ENCODE measurements around the gene ARHGAP35.
"Not testable (repeated sequence)": the region's sequence is repeated elsewhere in the genome, so short reads cannot be mapped to it uniquely, and the experiment has no call there.

Gene ARHGAP35

DNA sequence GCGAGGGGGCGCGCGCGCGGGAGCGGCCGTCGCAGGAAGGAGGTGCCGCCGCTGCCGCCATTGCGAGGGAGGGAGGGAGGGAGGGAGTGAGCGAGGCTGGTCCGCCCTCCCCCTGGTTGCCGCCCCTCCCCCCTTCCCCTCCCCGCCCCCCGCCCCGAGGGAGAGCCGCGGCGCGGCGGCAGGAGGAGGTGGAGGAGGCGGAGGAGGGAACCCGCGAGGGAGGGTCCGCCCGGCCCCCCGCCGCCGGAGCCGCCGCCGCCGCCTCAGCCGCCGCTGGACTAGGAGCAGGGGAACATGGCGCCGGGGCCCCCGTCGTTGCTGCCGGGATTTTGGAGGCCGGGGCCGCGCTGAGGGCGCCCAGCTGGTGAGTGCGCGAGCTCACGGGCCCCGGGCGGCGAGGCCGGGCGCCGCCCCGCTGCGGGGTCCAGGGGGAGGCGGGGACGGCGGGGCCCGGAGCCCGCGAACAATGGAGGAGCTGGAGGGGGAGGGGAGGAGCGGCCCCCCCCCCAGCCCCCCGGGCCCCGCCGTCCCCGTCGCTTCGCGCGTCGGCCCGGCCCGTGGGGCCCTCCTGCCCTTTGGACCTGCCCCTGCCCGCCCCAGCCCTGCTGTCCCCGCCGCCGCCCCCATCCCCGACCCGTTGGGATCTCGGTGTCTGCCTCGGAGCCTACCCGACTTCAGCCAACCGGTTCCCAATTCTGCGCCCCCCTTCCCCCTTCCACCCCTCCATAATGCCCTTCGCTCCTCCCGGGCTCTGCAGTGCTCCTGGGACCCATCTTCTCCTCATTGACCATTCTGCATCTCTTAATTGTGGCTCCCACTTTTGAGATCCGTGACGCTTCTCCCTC, at the start of gene ARHGAP35:
Gene ARHGAP35, plus strand, starts transcription at position 152 of the 845 bp plus-strand sequence. CDS start 57,679 bp downstream, outside the sequence.
- peak; percentile 56 to 74 for DNase-seq
- TF ChIP-seq GATA1 (IDR thresholded peaks at IDR 0.05; ENCODE audit: low read depth, low read length) (no peak), POLR2A (IDR thresholded peaks at IDR 0.05; ENCODE audit: low read length) (no peak)

- TF ChIP-seq POLR2A (IDR thresholded peaks at IDR 0.05; ENCODE audit: low read length) = no peak
- no peak for DNase-seq
Measured at GRCh38 chr19:46812977-46813838, 47.6 kb upstream of the ARHGAP35 start.

- TF ChIP-seq POLR2A (IDR thresholded peaks at IDR 0.05; ENCODE audit: low read length) = no peak
- no peak for TF ChIP-seq GATA1 (IDR thresholded peaks at IDR 0.05; ENCODE audit: low read depth, low read length)
- no peak for DNase-seq
Measured at GRCh38 chr19:46813839-46814358, 46.9 kb upstream of the ARHGAP35 start.

DNA sequence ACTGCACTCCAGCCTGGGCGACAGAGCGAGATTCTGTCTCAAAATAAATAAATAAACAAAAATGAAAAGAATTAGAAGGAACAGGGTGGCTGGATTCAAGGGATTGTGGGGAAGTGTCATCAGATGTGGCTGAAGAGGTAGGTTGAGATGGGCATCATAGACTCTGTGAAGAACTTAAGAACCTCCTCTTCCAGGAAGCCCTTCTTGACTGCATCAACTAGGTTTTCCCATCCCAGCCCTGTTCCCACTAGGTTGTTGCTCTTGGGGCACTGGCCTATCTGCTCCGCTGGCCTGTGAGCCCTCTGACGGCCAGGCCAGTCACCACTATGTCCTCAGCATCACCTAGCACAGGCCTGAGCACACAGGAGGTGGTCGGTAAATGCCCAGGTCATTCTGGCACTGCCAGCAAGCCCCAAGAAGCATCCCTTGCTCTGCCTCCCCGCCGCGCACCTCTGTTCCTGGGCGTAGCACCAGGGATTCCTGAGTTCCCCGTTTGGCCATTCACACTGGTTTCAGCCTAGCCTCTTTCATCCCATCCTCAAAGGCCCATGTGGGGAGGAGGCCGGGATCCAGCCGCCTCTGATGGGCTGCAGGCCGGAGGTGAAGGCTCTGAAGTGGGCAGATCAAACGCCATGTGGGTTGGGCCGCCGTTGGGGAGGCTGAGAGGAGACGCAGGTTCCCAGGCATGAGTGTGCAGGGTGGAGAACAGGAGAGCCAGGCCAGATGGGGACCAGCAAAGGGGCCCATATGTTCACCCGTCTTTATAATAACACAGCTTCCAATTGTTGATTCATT, 44.8 kb upstream of the ARHGAP35 start:
- no peak for TF ChIP-seq GATA1 (IDR thresholded peaks at IDR 0.05; ENCODE audit: low read depth, low read length)
- TF ChIP-seq POLR2A (IDR thresholded peaks at IDR 0.05; ENCODE audit: low read length) = no peak
- DNase-seq = no peak

DNA sequence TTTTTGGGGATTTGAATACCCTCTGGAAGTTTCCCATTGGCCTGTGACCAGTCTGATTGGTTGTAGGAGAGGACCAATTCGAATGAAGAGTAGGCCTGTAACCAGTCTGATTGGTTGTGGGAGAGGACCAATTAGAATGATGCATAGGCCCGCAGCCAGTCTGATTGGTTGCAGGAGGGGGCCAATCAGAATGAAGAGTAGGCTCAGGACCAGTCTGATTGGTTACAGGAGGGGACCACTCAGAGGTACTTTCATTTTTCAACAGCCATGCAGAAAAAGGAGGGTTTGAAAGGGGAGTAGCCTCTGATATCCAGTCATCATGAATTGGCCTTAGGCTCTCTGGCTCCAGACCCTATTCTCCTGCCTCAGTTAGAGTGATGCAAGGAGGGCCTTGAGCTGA, 42.0 kb upstream of the ARHGAP35 start:
- TF ChIP-seq GATA1 (IDR thresholded peaks at IDR 0.05; ENCODE audit: low read depth, low read length) = no peak
- TF ChIP-seq POLR2A (IDR thresholded peaks at IDR 0.05; ENCODE audit: low read length) = no peak
- DNase-seq = peak; percentile 58 to 67

DNA sequence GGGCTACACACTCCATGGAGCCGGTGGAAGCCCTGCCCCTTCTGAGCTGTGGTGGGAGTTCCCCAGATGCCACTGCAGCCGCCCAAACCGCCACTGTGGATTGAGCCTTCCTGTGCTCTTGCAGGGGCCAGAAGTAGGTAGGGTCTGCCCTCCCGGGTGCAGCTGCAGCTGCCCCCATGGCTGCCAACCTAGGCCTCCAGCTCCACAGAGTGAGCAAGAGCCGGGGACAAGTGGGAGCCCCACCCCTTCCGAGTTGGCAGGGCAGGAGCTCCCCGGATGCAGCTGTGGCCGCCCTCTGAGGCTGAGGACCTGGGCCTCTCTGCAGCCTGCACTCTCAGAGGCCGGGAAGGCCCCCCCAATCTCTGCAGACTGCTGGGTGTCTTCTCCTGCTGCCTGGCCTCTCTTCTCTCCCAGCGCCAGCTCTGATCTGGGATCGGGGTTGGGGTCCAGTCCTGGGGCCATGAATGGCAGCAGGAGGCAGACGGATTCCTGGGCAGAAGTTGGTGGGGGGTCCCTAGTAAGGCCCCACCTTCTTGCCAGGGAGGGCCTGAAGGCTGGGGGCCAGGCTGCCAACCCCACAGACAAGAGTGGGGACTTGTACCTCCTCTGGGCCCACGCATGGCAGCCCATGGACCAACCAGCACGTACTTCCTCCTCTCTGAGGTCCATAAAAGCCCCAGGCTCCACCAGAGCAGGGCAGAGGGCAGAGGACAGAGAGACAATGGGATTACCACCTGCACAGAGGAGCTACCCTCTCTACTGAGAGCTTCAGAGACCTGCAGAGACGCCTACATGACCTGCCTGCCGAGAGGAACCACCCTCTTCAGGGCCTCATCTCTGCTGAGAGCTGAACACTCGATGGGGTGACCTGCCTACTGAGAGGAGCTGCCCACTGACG, 39.0 kb upstream of the ARHGAP35 start:
- DNase-seq = no peak
- no peak for TF ChIP-seq POLR2A (IDR thresholded peaks at IDR 0.05; ENCODE audit: low read length)
- TF ChIP-seq GATA1 (IDR thresholded peaks at IDR 0.05; ENCODE audit: low read depth, low read length) = no peak

- DNase-seq = not testable (repeated sequence)
Measured at GRCh38 chr19:46822410-46822787, 38.4 kb upstream of the ARHGAP35 start.

DNA sequence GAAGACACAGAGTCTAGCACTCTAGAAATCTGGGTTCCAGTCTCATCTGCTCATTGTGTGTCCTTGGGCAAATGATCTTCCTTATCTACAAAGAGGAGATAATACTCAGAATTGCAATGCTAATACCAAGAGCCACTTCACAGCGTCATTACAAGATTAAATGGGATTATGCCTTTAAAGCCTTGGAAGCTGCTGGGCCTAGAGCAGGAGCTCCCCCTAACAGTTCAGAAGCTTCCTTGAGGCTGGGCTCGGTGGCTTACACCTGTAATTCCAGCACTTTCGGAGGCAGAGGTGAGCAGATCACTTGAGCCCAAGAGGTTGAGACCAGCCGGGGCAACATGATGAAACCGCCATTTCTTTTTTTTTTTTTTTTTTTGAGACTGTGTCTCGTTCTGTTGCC, 37.7 kb upstream of the ARHGAP35 start:
- TF ChIP-seq POLR2A (IDR thresholded peaks at IDR 0.05; ENCODE audit: low read length) (no peak), GATA1 (IDR thresholded peaks at IDR 0.05; ENCODE audit: low read depth, low read length) (no peak)
- no peak for DNase-seq

- DNase-seq = no peak
- no peak for TF ChIP-seq POLR2A (IDR thresholded peaks at IDR 0.05; ENCODE audit: low read length)
- TF ChIP-seq GATA1 (IDR thresholded peaks at IDR 0.05; ENCODE audit: low read depth, low read length) = no peak
Measured at GRCh38 chr19:46824890-46825730, 35.7 kb upstream of the ARHGAP35 start.

GRCh38 chr19:46825731-46826055, 35.1 kb upstream of the ARHGAP35 start:
- no peak for TF ChIP-seq GATA1 (IDR thresholded peaks at IDR 0.05; ENCODE audit: low read depth, low read length)
- TF ChIP-seq POLR2A (IDR thresholded peaks at IDR 0.05; ENCODE audit: low read length) = no peak
- DNase-seq = no peak

DNA sequence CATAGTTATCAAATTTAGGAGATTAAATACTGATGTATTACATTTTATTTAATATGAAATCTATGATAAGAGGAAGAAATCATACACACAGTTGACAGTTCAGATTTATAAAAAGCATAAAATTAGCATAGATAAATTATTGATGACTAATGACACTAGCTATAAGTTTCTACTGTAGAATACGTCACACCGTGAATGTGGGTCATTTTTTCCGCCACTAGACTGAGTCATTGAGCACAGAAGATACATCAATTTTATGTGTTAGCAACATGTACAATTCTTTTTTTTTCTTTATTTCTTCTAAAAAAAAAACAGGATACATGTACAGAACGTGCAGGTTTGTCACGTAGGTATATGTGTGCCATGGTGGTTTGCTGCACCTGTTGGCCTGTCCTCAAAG, 32.3 kb upstream of the ARHGAP35 start:
- no peak for DNase-seq
- no peak for TF ChIP-seq POLR2A (IDR thresholded peaks at IDR 0.05; ENCODE audit: low read length)
- TF ChIP-seq GATA1 (IDR thresholded peaks at IDR 0.05; ENCODE audit: low read depth, low read length) = no peak

- TF ChIP-seq GATA1 (IDR thresholded peaks at IDR 0.05; ENCODE audit: low read depth, low read length) = no peak
- TF ChIP-seq POLR2A (IDR thresholded peaks at IDR 0.05; ENCODE audit: low read length) = no peak
- no peak for DNase-seq
Measured at GRCh38 chr19:46830864-46831263, 29.9 kb upstream of the ARHGAP35 start.
